HEK293 (cell line): ENCODE data around the gene PPP4R2.

Source experiments
- CTCF ChIA-PET: fragments of 350-600 bp; formaldehyde crosslinking; extraction: SDS; loops from one replicate; lab custom pipeline; 2021; ENCODE audit warnings: antibody characterized with exemption; lab: Yijun Ruan, JAX
- POLR2A ChIA-PET: fragments of 300-600 bp; formaldehyde crosslinking; extraction: SDS; loops from one replicate; lab custom pipeline; 2020; ENCODE audit warnings: antibody characterized with exemption, inconsistent platforms; lab: Yijun Ruan, JAX
- H3K27ac ChIP-seq: fragments of 200-500 bp; sonication (Bioruptor generic); 2 replicates; pipeline ENCODE4 v1.5.1; 2014; ENCODE audit warnings: low read depth, low read length, control low read depth, inconsistent platforms; ENCODE audit errors: extremely low read depth
- H3K36me3 ChIP-seq, 2 experiments: fragments of 200-500 bp in 1 of 2; sonication (Bioruptor generic) in 1 of 2; 1 replicate in 1 of 2; 2 replicates in 1 of 2; pipeline ENCODE4 v1.5.1; 2014 to 2017; ENCODE audit warnings: inconsistent platforms in 2 of 2, low read length in 2 of 2; ENCODE audit not compliant: control insufficient read depth in 2 of 2, insufficient read depth in 1 of 2
- H3K4me1 ChIP-seq: fragments of 200-500 bp; sonication (Bioruptor generic); 2 replicates; pipeline ENCODE4 v1.5.1; 2014; ENCODE audit warnings: mild to moderate bottlenecking, low read length, inconsistent platforms; ENCODE audit not compliant: control insufficient read depth, insufficient read depth
- H3K4me3 ChIP-seq: 2 replicates; pipeline ENCODE4 v1.5.1; 2011; ENCODE audit warnings: low read depth, mild to moderate bottlenecking, control low read depth, low read length, moderate library complexity
- H3K9me3 ChIP-seq: fragments of 200-500 bp; sonication (Bioruptor generic); 2 replicates; pipeline ENCODE4 v1.5.1; 2014; ENCODE audit warnings: low read depth, low read length, inconsistent platforms; ENCODE audit not compliant: control insufficient read depth, insufficient read depth
- OVOL3 ChIP-seq: fragments of 450-650 bp; formaldehyde crosslinking; IDR thresholded peaks from 2 replicates; pipeline ENCODE4 v1.5.1; 2016; ENCODE audit warnings: missing biosample characterization, missing genetic modification characterization
- SCRT1 ChIP-seq: fragments of 450-650 bp; formaldehyde crosslinking; IDR thresholded peaks from 2 replicates; pipeline ENCODE4 v1.5.1; 2016; ENCODE audit warnings: missing biosample characterization, missing genetic modification characterization, borderline replicate concordance
- ZBTB20 ChIP-seq: fragments of 450-650 bp; formaldehyde crosslinking; IDR thresholded peaks from 2 replicates; pipeline ENCODE4 v1.5.1; 2016; ENCODE audit warnings: missing biosample characterization, missing genetic modification characterization
- ZNF221 ChIP-seq: fragments of 450-650 bp; formaldehyde crosslinking; IDR thresholded peaks from 2 replicates; pipeline ENCODE4 v1.5.1; 2017; ENCODE audit warnings: missing biosample characterization, missing genetic modification characterization, borderline replicate concordance
- ZNF292 ChIP-seq: fragments of 450-650 bp; formaldehyde crosslinking; IDR thresholded peaks from 2 replicates; pipeline ENCODE4 v1.5.1; 2016; ENCODE audit warnings: low read depth, missing biosample characterization, missing genetic modification characterization, borderline replicate concordance
- ZNF302 ChIP-seq: fragments of 450-650 bp; formaldehyde crosslinking; IDR thresholded peaks from 2 replicates; pipeline ENCODE4 v1.5.1; 2016; ENCODE audit warnings: missing biosample characterization, missing genetic modification characterization, low read depth
- ZNF350 ChIP-seq: fragments of 450-650 bp; formaldehyde crosslinking; IDR thresholded peaks from 2 replicates; pipeline ENCODE4 v1.5.0; 2017; ENCODE audit warnings: missing biosample characterization, mild to moderate bottlenecking, missing genetic modification characterization
- ZNF416 ChIP-seq: fragments of 450-650 bp; formaldehyde crosslinking; IDR thresholded peaks from 2 replicates; pipeline ENCODE4 v1.5.1; 2016; ENCODE audit warnings: missing biosample characterization, missing genetic modification characterization
- ZNF510 ChIP-seq: fragments of 450-650 bp; formaldehyde crosslinking; IDR thresholded peaks from 2 replicates; pipeline ENCODE4 v1.5.1; 2018; ENCODE audit warnings: mild to moderate bottlenecking, missing genetic modification characterization, missing biosample characterization; ENCODE audit not compliant: insufficient replicate concordance
- ZNF621 ChIP-seq: fragments of 450-650 bp; formaldehyde crosslinking; IDR thresholded peaks from 2 replicates; pipeline ENCODE4 v1.5.1; 2017; ENCODE audit warnings: missing biosample characterization, missing genetic modification characterization
- ZNF623 ChIP-seq: fragments of 450-650 bp; formaldehyde crosslinking; IDR thresholded peaks from 2 replicates; pipeline ENCODE4 v1.5.1; 2016; ENCODE audit warnings: missing biosample characterization, missing genetic modification characterization
- ZNF658 ChIP-seq: fragments of 450-650 bp; formaldehyde crosslinking; IDR thresholded peaks from 2 replicates; pipeline ENCODE4; 2016; ENCODE audit warnings: missing biosample characterization, missing genetic modification characterization
- ZSCAN16 ChIP-seq: fragments of 450-650 bp; formaldehyde crosslinking; IDR thresholded peaks from 2 replicates; pipeline ENCODE4 v1.5.1; 2016; ENCODE audit warnings: missing biosample characterization, missing genetic modification characterization
- ZXDB ChIP-seq: fragments of 450-650 bp; formaldehyde crosslinking; IDR thresholded peaks from 2 replicates; pipeline ENCODE4 v1.5.1; 2016; ENCODE audit warnings: missing biosample characterization, missing genetic modification characterization
- TF ChIP-seq, protein P1 (sequence below): fragments of 450-650 bp; formaldehyde crosslinking; IDR thresholded peaks from 2 replicates; pipeline ENCODE4 v1.5.1; 2016; ENCODE audit warnings: missing biosample characterization, missing genetic modification characterization
- TF ChIP-seq, protein P2 (sequence below): fragments of 450-650 bp; formaldehyde crosslinking; IDR thresholded peaks from 2 replicates; pipeline ENCODE4 v1.5.1; 2016; ENCODE audit warnings: missing biosample characterization, missing genetic modification characterization
- TF ChIP-seq, protein P3 (sequence below): fragments of 450-650 bp; formaldehyde crosslinking; IDR thresholded peaks from 2 replicates; pipeline ENCODE4 v1.5.1; 2016; ENCODE audit warnings: missing biosample characterization, missing genetic modification characterization
- TF ChIP-seq, protein P4 (sequence below): fragments of 450-650 bp; formaldehyde crosslinking; IDR thresholded peaks from 2 replicates; pipeline ENCODE4 v1.5.1; 2017; ENCODE audit warnings: missing biosample characterization, missing genetic modification characterization
- TF ChIP-seq, protein P5 (sequence below): fragments of 450-650 bp; formaldehyde crosslinking; IDR thresholded peaks from 2 replicates; pipeline ENCODE4 v1.5.1; 2016; ENCODE audit warnings: missing biosample characterization, missing genetic modification characterization

The PPP4R2 gene

DNA sequence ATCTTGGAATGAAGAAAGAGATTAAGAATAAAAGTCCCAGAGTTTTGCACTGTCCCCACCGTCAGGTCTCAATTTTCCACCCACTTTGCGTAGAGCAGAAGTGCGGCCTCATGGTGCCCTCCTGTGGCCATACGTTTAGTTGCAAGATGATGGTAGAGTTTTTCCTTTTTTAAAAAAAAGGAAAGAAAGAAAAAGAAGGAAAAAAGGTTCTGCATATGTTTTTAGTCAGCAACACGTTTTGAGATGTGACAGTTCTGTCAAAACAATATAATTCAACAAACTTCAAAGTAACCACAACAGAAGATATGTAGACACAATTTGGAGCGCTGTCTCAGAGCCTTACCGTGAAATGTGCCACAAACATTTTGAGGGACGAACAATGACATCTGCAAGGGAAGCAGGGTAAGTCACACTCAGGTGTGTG lies 89.5 kb downstream of the PPP4R2 start (continued):
- no peak for TF ChIP-seq ZXDB
- TF ChIP-seq ZNF510 (tag by site-specific recombination) = no peak
- TF ChIP-seq, protein P1, sequence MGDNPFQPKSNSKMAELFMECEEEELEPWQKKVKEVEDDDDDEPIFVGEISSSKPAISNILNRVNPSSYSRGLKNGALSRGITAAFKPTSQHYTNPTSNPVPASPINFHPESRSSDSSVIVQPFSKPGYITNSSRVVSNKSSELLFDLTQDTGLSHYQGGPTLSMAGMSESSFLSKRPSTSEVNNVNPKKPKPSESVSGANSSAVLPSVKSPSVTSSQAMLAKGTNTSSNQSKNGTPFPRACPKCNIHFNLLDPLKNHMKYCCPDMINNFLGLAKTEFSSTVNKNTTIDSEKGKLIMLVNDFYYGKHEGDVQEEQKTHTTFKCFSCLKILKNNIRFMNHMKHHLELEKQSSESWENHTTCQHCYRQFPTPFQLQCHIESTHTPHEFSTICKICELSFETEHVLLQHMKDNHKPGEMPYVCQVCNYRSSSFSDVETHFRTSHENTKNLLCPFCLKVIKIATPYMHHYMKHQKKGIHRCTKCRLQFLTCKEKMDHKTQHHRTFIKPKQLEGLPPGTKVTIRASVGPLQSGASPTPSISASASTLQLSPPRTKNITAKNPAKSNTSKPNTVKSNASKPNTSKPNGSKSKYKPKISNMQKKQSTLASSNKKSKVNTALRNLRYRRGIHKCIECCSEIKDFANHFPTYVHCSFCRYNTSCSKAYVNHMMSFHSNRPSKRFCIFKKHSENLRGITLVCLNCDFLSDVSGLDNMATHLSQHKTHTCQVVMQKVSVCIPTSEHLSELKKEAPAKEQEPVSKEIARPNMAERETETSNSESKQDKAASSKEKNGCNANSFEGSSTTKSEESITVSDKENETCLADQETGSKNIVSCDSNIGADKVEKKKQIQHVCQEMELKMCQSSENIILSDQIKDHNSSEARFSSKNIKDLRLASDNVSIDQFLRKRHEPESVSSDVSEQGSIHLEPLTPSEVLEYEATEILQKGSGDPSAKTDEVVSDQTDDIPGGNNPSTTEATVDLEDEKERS (tag by site-specific recombination) = no peak

DNA sequence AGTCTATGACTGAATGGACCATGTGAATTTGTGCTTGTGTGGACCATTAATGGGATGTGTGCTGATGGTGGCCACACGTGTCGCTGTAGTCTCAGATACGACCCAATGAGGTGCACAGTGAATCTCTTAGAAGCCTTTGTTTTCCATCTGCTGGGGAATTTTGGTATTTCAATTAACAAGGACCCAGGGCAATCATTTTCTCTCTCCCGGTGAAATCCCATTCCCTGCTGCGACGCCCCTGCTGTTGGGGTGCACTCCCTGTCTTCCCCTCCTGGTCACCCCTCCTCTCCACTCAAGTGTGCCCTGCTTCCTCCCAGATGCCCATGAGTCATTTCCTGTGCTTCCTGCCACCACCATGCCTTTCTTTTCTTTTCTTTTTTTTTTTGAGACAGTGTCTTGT lies 97.5 kb downstream of the PPP4R2 start:
- POLR2A ChIA-PET = no interaction called here
- Histone ChIP-seq H3K27ac (no peak overlapping the region), H3K4me3 (no peak overlapping the region), H3K36me3 (no peaks in the 10 kb centered on the region), H3K9me3 (no peaks in the 10 kb centered on the region), H3K4me1 (no peaks in the 10 kb centered on the region)
- TF ChIP-seq ZNF292 (tag by site-specific recombination) = no peak
- TF ChIP-seq ZNF302 (tag by site-specific recombination) = no peak
- no peak for TF ChIP-seq OVOL3 (tag by site-specific recombination)
- TF ChIP-seq, protein P2, sequence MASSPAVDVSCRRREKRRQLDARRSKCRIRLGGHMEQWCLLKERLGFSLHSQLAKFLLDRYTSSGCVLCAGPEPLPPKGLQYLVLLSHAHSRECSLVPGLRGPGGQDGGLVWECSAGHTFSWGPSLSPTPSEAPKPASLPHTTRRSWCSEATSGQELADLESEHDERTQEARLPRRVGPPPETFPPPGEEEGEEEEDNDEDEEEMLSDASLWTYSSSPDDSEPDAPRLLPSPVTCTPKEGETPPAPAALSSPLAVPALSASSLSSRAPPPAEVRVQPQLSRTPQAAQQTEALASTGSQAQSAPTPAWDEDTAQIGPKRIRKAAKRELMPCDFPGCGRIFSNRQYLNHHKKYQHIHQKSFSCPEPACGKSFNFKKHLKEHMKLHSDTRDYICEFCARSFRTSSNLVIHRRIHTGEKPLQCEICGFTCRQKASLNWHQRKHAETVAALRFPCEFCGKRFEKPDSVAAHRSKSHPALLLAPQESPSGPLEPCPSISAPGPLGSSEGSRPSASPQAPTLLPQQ (tag by site-specific recombination) = no peak
- no peak for TF ChIP-seq ZNF621 (tag by site-specific recombination)
- TF ChIP-seq, protein P3, sequence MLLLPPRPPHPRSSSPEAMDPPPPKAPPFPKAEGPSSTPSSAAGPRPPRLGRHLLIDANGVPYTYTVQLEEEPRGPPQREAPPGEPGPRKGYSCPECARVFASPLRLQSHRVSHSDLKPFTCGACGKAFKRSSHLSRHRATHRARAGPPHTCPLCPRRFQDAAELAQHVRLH (tag by site-specific recombination) = no peak
- CTCF ChIA-PET = no interaction called here

DNA sequence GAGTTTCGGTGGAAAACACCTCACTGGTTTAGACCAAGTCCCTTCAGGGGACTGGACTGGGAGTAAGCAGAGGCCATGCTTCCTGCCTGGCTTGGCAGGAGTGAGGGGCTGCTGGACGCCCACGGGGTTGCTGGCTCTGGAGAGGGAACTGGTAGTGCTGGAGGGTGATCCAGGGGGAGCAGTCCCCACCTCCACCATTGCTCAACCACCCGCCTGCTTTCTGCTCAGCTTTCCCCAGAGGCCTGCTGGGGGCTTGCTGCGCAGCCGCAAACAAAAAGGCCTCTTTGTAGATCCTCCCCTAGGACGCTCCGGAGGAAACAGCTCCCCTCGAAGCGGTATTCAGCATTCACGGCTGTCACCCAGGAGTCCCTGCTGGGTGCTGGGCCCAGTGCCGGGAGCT lies 98.3 kb downstream of the PPP4R2 start:
- CTCF ChIA-PET = interaction anchor here (0.6 kb wide), 1 partner anchor 150 kb away, joined by 4 read pairs; no protein-coding TSS in a partner anchor
- no peaks in the 10 kb centered on the region for H3K36me3 ChIP-seq
- H3K4me1 ChIP-seq = no peaks in the 10 kb centered on the region
- H3K9me3 ChIP-seq = no peaks in the 10 kb centered on the region
- POLR2A ChIA-PET = no interaction called here
- no peak overlapping the region for H3K4me3 ChIP-seq
- no peak for TF ChIP-seq ZNF623 (tag by site-specific recombination)
- no peak for TF ChIP-seq ZNF416 (tag by site-specific recombination)
- TF ChIP-seq, protein P4, sequence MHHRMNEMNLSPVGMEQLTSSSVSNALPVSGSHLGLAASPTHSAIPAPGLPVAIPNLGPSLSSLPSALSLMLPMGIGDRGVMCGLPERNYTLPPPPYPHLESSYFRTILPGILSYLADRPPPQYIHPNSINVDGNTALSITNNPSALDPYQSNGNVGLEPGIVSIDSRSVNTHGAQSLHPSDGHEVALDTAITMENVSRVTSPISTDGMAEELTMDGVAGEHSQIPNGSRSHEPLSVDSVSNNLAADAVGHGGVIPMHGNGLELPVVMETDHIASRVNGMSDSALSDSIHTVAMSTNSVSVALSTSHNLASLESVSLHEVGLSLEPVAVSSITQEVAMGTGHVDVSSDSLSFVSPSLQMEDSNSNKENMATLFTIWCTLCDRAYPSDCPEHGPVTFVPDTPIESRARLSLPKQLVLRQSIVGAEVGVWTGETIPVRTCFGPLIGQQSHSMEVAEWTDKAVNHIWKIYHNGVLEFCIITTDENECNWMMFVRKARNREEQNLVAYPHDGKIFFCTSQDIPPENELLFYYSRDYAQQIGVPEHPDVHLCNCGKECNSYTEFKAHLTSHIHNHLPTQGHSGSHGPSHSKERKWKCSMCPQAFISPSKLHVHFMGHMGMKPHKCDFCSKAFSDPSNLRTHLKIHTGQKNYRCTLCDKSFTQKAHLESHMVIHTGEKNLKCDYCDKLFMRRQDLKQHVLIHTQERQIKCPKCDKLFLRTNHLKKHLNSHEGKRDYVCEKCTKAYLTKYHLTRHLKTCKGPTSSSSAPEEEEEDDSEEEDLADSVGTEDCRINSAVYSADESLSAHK (tag by site-specific recombination) = no peak
- TF ChIP-seq ZNF221 (tag by site-specific recombination) = no peak
- TF ChIP-seq SCRT1 = no peak
- TF ChIP-seq, protein P5, sequence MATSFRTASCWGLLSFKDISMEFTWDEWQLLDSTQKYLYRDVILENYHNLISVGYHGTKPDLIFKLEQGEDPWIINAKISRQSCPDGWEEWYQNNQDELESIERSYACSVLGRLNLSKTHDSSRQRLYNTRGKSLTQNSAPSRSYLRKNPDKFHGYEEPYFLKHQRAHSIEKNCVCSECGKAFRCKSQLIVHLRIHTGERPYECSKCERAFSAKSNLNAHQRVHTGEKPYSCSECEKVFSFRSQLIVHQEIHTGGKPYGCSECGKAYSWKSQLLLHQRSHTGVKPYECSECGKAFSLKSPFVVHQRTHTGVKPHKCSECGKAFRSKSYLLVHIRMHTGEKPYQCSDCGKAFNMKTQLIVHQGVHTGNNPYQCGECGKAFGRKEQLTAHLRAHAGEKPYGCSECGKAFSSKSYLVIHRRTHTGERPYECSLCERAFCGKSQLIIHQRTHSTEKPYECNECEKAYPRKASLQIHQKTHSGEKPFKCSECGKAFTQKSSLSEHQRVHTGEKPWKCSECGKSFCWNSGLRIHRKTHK (tag by site-specific recombination) = no peak
- no peak for TF ChIP-seq ZSCAN16
- no peak for TF ChIP-seq ZBTB20
- no peak for TF ChIP-seq ZNF350 (tag by site-specific recombination)
- TF ChIP-seq ZNF658 (tag by site-specific recombination) = no peak
- H3K27ac ChIP-seq = no peak overlapping the region
